ENCODE data around the gene MNX1. TPM values are rescaled to one million over a fixed set of nuclear protein-coding genes. Genes with fewer than 3 reads are reported as not detected.

MNX1 gene
- total RNA-seq, 1 donor from 2014 or later, result 103 TPM

GRCh38 chr7:157056246-157056645, 45.8 kb upstream of the MNX1 start:
- DNase-seq (ENCODE audit: low spot score, unreplicated experiment), result no peak
- Mint-ChIP-seq H3K36me3 (ENCODE audit: insufficient read depth) (no peaks in the 10 kb centered on the region), H3K9me3 (ENCODE audit: low read depth) (peaks cover 7% of the 10 kb centered on the region), H3K27ac (no peak overlapping the region), H3K4me3 (ENCODE audit: low read depth) (no peak overlapping the region), H3K4me1 (ENCODE audit: low read depth) (peaks cover 5% of the 10 kb centered on the region), H3K27me3 (peaks cover 42% of the 10 kb centered on the region)
- no peak for TF ChIP-seq CTCF (IDR thresholded peaks at IDR 0.05; ENCODE audit: unreplicated experiment)

GRCh38 chr7:157054927-157055326, 44.5 kb upstream of the MNX1 start:
- Mint-ChIP-seq H3K27me3 (peaks cover 46% of the 10 kb centered on the region), H3K4me3 (ENCODE audit: low read depth) (no peak overlapping the region), H3K27ac (no peak overlapping the region), H3K36me3 (ENCODE audit: insufficient read depth) (no peaks in the 10 kb centered on the region), H3K4me1 (ENCODE audit: low read depth) (peaks cover 5% of the 10 kb centered on the region), H3K9me3 (ENCODE audit: low read depth) (peaks cover 7% of the 10 kb centered on the region)
- TF ChIP-seq CTCF (IDR thresholded peaks at IDR 0.05; ENCODE audit: unreplicated experiment), result no peak
- no peak for DNase-seq (ENCODE audit: low spot score, unreplicated experiment)

GRCh38 chr7:157053118-157053517, 42.7 kb upstream of the MNX1 start:
- H3K9me3 Mint-ChIP-seq (ENCODE audit: low read depth), result peaks cover 7% of the 10 kb centered on the region
- no peak for DNase-seq (ENCODE audit: low spot score, unreplicated experiment)
- no peak for TF ChIP-seq CTCF (IDR thresholded peaks at IDR 0.05; ENCODE audit: unreplicated experiment)
- no peaks in the 10 kb centered on the region for H3K36me3 Mint-ChIP-seq (ENCODE audit: insufficient read depth)
- no peak overlapping the region for H3K4me3 Mint-ChIP-seq (ENCODE audit: low read depth)
- H3K27ac Mint-ChIP-seq, result no peak overlapping the region
- H3K27me3 Mint-ChIP-seq, result peaks cover 38% of the 10 kb centered on the region
- peaks cover 5% of the 10 kb centered on the region for H3K4me1 Mint-ChIP-seq (ENCODE audit: low read depth)

- DNase-seq (ENCODE audit: low spot score, unreplicated experiment), result no peak
- H3K4me1 Mint-ChIP-seq (ENCODE audit: low read depth), result peaks cover 5% of the 10 kb centered on the region
- H3K27ac Mint-ChIP-seq, result no peak overlapping the region
- H3K36me3 Mint-ChIP-seq (ENCODE audit: insufficient read depth), result no peaks in the 10 kb centered on the region
- H3K9me3 Mint-ChIP-seq (ENCODE audit: low read depth), result no peaks in the 10 kb centered on the region
- H3K4me3 Mint-ChIP-seq (ENCODE audit: low read depth), result no peak overlapping the region
- peaks cover 46% of the 10 kb centered on the region for H3K27me3 Mint-ChIP-seq
- no peak for TF ChIP-seq CTCF (IDR thresholded peaks at IDR 0.05; ENCODE audit: unreplicated experiment)
Measured at GRCh38 chr7:157047148-157047547, 36.7 kb upstream of the MNX1 start.

GRCh38 chr7:157046681-157047080, 36.2 kb upstream of the MNX1 start:
- Mint-ChIP-seq H3K27me3 (peaks cover 50% of the 10 kb centered on the region), H3K4me1 (ENCODE audit: low read depth) (peaks cover 8% of the 10 kb centered on the region), H3K36me3 (ENCODE audit: insufficient read depth) (no peaks in the 10 kb centered on the region), H3K4me3 (ENCODE audit: low read depth) (no peak overlapping the region), H3K27ac (no peak overlapping the region), H3K9me3 (ENCODE audit: low read depth) (no peaks in the 10 kb centered on the region)
- DNase-seq (ENCODE audit: low spot score, unreplicated experiment), result no peak
- TF ChIP-seq CTCF (IDR thresholded peaks at IDR 0.05; ENCODE audit: unreplicated experiment), result no peak
